Urinary bladder (tissue), 4 donors: ENCODE results near the gene COBL. TPM values are rescaled to one million over a fixed set of nuclear protein-coding genes. Genes with fewer than 3 reads are reported as not detected.

Source experiments
- DNase-seq: peaks from one replicate; pipeline ENCODE4 v3.0.0-alpha.2; 2015; ENCODE audit errors: extremely low spot score
- H3K27ac ChIP-seq: one replicate; pipeline ENCODE4 v1.5.1; 2013; ENCODE audit warnings: low read depth, mild to moderate bottlenecking, moderate library complexity
- H3K36me3 ChIP-seq: one replicate; pipeline ENCODE4 v1.6.1; 2013; ENCODE audit warnings: mild to moderate bottlenecking, moderate library complexity; ENCODE audit not compliant: insufficient read depth
- H3K4me1 ChIP-seq: one replicate; pipeline ENCODE4 v1.6.1; 2013; ENCODE audit warnings: mild to moderate bottlenecking, moderate library complexity; ENCODE audit not compliant: insufficient read depth
- H3K4me3 ChIP-seq: one replicate; pipeline ENCODE4 v1.5.1; 2013; ENCODE audit warnings: low read depth, low read length
- WGBS: extraction: QIAGEN DNeasy Blood & Tissue Kit; methylation state at CpG from one replicate; pipeline ENCODE4 v1.1.7; 2013; 5-methylcytosine and 5-hydroxymethylcytosine counted together
- polyA plus RNA-seq: library from polyadenylated mRNA; stranded (reverse); fragments of 200-250 nt; gene quantifications from one replicate; pipeline ENCODE4 v1.2.3, GENCODE V29; 2013
- total RNA-seq: library from RNA; depleted of rRNA; stranded (reverse); fragments of >200 nt; gene quantifications from one replicate; pipeline ENCODE4 v1.2.3, GENCODE V29; 2014
- donor health status: healthy with polysubstance abuse.
- donor health status: healthy.

Gene COBL
- total and polyA plus RNA-seq, 2 donors: 1.6 to 3.3 TPM

- Histone ChIP-seq H3K27ac (no peak overlapping the region), H3K36me3 (no peaks in the 10 kb centered on the region), H3K4me3 (no peak overlapping the region), H3K4me1 (no peaks in the 10 kb centered on the region)
- 24% methylated on average over 9 of the region's 9 CpGs for WGBS
- peak; percentile 26 for DNase-seq
Observed at GRCh38 chr7:51160990-51161615, 155.5 kb downstream of the COBL start.

GRCh38 chr7:51160411-51160810 lies 156.2 kb downstream of the COBL start:
- WGBS: 81% methylated on average over 6 of the region's 6 CpGs
- Histone ChIP-seq H3K27ac (no peak overlapping the region), H3K4me3 (no peak overlapping the region)

DNA sequence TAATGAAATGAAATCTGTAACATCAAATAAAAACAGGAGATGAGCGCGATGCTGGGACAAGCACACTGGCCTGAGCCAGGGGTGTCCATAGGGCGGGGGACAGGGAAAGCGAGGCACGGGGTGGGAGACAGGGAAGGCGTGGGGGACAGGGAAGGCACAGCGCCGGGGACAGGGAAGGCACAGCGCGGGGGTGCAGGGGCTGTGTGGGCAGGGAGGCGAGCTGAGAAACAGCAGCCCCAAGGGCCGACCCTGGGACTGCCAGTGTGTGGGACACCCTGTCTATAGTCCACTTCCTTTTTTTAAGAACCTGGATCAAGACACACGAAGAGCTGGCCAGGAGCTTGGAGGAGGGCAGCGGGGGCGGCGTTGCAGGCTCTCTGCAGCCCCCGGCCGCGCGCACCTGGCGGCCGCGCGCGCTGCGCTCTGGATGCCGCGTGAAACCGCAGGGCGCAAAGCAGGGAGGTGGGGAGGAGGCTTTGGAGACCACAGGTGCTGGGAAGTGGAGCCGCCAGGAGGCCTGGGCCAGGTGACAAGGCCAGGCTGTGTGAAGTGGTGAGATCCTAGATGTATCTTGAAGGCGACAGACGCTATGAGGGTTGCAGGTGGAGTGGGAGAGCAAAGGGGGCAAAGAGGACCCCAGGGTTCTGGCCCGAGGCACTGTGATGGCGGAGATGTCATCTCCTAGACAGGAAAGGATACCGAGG lies 157.7 kb downstream of the COBL start:
- H3K27ac ChIP-seq: no peak overlapping the region
- no peaks in the 10 kb centered on the region for H3K4me1 ChIP-seq
- WGBS: 76% methylated on average over 36 of the region's 36 CpGs
- DNase-seq: no peak
- no peak overlapping the region for H3K4me3 ChIP-seq
- no peaks in the 10 kb centered on the region for H3K36me3 ChIP-seq

More at GRCh38 chr7:51160411-51160810, 156.2 kb downstream of the COBL start:
- no peaks in the 10 kb centered on the region for H3K36me3 ChIP-seq
- no peaks in the 10 kb centered on the region for H3K4me1 ChIP-seq
- no peak for DNase-seq

- no peak for DNase-seq
- H3K4me1 ChIP-seq: no peaks in the 10 kb centered on the region
- WGBS: 70% methylated on average over 8 of the region's 8 CpGs
- H3K4me3 ChIP-seq: no peak overlapping the region
- no peak overlapping the region for H3K27ac ChIP-seq
- no peaks in the 10 kb centered on the region for H3K36me3 ChIP-seq
Observed at GRCh38 chr7:51158211-51158610, 158.4 kb downstream of the COBL start.

DNA sequence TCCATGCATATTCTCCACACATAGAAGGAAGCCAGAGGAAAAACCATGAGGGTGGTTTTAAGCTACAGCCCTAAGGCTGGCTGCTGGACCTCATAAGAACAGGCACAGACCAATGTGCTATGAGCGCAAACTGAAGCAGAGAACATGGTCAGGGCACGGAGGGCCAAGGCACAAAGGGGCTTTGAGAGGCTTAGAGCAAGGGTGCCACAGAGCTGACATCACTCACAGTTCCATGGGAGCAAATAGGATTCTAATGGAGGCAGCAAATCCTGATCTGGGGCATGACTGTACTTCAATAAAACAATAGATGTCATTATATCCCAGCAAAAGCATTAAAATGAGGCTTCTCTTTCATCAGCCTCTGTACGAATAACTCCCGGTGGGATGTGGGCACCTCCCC lies 162.4 kb downstream of the COBL start:
- no peak for DNase-seq
- no peak overlapping the region for H3K27ac ChIP-seq
- 84% methylated on average over 4 of the region's 4 CpGs for WGBS
- H3K4me3 ChIP-seq: no peak overlapping the region
- peaks cover 2% of the 10 kb centered on the region for H3K4me1 ChIP-seq
- H3K36me3 ChIP-seq: no peaks in the 10 kb centered on the region

GRCh38 chr7:51152706-51153200 lies 163.9 kb downstream of the COBL start:
- DNase-seq: no peak
- 81% methylated on average over 4 of the region's 4 CpGs for WGBS
- H3K27ac ChIP-seq: no peak overlapping the region
- peaks cover 2% of the 10 kb centered on the region for H3K4me1 ChIP-seq
- no peak overlapping the region for H3K4me3 ChIP-seq
- H3K36me3 ChIP-seq: no peaks in the 10 kb centered on the region

GRCh38 chr7:51151455-51151854 lies 165.2 kb downstream of the COBL start:
- no peak overlapping the region for H3K4me3 ChIP-seq
- H3K4me1 ChIP-seq: peaks cover 2% of the 10 kb centered on the region
- no peak overlapping the region for H3K27ac ChIP-seq
- no peak for DNase-seq
- H3K36me3 ChIP-seq: no peaks in the 10 kb centered on the region
- 41% methylated on average over 3 of the region's 3 CpGs for WGBS

DNA sequence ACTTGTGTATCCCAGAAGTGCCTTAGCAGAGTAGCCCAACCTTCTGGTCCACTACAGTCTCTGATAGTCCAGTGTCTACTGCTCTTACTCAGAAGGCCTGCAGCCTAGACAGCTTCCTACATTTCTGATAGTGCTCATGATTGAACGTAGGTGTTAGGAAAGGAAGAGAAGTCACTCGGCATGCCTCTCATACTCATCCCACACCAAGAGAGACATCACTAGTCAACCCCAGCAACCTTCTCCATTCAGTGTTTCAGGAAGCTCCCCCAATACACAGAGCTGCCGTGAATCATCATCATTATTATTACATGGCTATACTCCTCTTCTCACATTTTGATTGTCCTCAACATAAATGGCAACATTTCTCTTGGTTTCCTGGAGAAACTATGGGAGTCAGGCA lies 166.4 kb downstream of the COBL start:
- WGBS: 95% methylated on average over 3 of the region's 3 CpGs
- no peak for DNase-seq
- no peaks in the 10 kb centered on the region for H3K36me3 ChIP-seq
- H3K4me1 ChIP-seq: peaks cover 2% of the 10 kb centered on the region
- H3K27ac ChIP-seq: no peak overlapping the region
- no peak overlapping the region for H3K4me3 ChIP-seq

DNA sequence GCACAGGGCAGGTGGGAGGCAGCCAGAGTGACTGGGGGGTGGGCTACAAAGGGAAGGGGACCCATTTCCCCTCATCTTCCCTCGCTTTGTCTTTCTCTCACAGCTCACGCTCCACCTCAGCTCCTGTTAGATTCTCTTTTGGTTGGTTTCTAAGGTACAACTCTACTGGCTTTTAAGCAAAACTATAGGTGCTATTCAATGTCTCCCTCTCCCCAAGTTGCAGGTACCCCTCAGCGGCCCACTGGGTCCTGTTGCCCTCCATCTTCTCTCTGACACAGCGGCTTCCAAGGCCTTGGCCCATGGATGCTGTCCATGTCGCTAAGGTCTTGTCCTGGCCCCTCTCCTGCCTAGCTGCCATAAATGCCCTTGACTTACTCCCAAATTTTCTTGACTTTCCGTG lies 168.4 kb downstream of the COBL start:
- Histone ChIP-seq H3K4me1 (peaks cover 2% of the 10 kb centered on the region), H3K36me3 (no peaks in the 10 kb centered on the region), H3K27ac (no peak overlapping the region), H3K4me3 (no peak overlapping the region)
- DNase-seq: no peak
- 95% methylated on average over 6 of the region's 6 CpGs for WGBS

- Histone ChIP-seq H3K36me3 (no peaks in the 10 kb centered on the region), H3K4me3 (no peak overlapping the region), H3K27ac (no peak overlapping the region), H3K4me1 (peaks cover 2% of the 10 kb centered on the region)
- 95% methylated on average over 7 of the region's 7 CpGs for WGBS
- DNase-seq: no peak
Observed at GRCh38 chr7:51146816-51147586, 169.6 kb downstream of the COBL start.

GRCh38 chr7:51144178-51144577 lies 172.4 kb downstream of the COBL start:
- DNase-seq: no peak
- WGBS: 67% methylated on average over 7 of the region's 7 CpGs
- no peak overlapping the region for H3K4me3 ChIP-seq
- no peak overlapping the region for H3K27ac ChIP-seq
- no peaks in the 10 kb centered on the region for H3K4me1 ChIP-seq
- no peaks in the 10 kb centered on the region for H3K36me3 ChIP-seq

GRCh38 chr7:51142741-51143385 lies 173.7 kb downstream of the COBL start:
- H3K4me1 ChIP-seq: no peaks in the 10 kb centered on the region
- H3K27ac ChIP-seq: no peak overlapping the region
- no peak for DNase-seq
- 65% methylated on average over 6 of the region's 6 CpGs for WGBS
- H3K36me3 ChIP-seq: no peaks in the 10 kb centered on the region
- H3K4me3 ChIP-seq: no peak overlapping the region

GRCh38 chr7:51141451-51142003 lies 175.1 kb downstream of the COBL start:
- no peak overlapping the region for H3K27ac ChIP-seq
- no peaks in the 10 kb centered on the region for H3K4me1 ChIP-seq
- 7% methylated on average over 4 of the region's 4 CpGs for WGBS
- H3K36me3 ChIP-seq: no peaks in the 10 kb centered on the region
- DNase-seq: no peak
- no peak overlapping the region for H3K4me3 ChIP-seq
